Measurements from ENCODE around the gene AHNAK.
"Not testable (repeated sequence)": the region's sequence is repeated elsewhere in the genome, so short reads cannot be mapped to it uniquely, and the experiment has no call there.

DNA sequence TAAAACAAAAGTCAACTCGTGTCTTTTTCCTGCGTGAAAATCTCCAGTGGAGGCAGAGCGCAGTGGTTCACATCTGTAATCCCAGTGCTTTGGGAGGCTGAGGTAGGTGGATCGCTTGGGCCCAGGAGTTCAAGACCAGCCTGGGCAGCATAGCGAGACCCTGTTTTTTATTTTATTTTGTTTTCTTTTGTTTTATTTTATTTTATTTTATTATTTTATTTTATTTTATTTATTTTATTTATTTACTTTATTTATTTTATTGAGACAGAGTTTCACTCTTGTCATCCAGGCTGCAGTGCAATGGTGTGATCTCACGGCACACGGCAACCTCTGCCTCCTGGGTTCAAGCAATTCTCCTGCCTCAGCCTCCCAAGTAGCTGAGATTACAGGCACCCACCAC, 96.7 kb downstream of the AHNAK start:
- TF ChIP-seq POLR2A (IDR thresholded peaks at IDR 0.05), result not testable (repeated sequence)
- TF ChIP-seq, protein P1, sequence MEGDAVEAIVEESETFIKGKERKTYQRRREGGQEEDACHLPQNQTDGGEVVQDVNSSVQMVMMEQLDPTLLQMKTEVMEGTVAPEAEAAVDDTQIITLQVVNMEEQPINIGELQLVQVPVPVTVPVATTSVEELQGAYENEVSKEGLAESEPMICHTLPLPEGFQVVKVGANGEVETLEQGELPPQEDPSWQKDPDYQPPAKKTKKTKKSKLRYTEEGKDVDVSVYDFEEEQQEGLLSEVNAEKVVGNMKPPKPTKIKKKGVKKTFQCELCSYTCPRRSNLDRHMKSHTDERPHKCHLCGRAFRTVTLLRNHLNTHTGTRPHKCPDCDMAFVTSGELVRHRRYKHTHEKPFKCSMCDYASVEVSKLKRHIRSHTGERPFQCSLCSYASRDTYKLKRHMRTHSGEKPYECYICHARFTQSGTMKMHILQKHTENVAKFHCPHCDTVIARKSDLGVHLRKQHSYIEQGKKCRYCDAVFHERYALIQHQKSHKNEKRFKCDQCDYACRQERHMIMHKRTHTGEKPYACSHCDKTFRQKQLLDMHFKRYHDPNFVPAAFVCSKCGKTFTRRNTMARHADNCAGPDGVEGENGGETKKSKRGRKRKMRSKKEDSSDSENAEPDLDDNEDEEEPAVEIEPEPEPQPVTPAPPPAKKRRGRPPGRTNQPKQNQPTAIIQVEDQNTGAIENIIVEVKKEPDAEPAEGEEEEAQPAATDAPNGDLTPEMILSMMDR (IDR thresholded peaks at IDR 0.05), result not testable (repeated sequence)

All from thyroid gland (tissue), 4 donors.